Smooth muscle cell (in vitro differentiated cells): ENCODE results near the gene PRMT2. TPM values are rescaled to one million over a fixed set of nuclear protein-coding genes. Genes with fewer than 3 reads are reported as not detected.

ENCODE experiments used
- DNase-seq: peaks from one replicate; lab custom pipeline; 2025; ENCODE audit not compliant: unreplicated experiment; lab: John Stamatoyannopoulos, UW
- H2AFZ ChIP-seq: fragments of 200-600 bp; sonication (generic); 2 replicates; pipeline ENCODE4 v1.6.0; 2016; ENCODE audit warnings: antibody characterized with exemption, low read depth, mild to moderate bottlenecking
- H3F3A ChIP-seq: fragments of 200-600 bp; sonication (generic); 2 replicates; pipeline ENCODE4 v1.6.0; 2017; ENCODE audit warnings: antibody characterized with exemption, low read depth
- H3K27ac ChIP-seq: fragments of 200-600 bp; sonication (generic); 2 replicates; pipeline ENCODE4 v1.5.1; 2016; ENCODE audit warnings: low read depth, mild to moderate bottlenecking
- H3K27me3 ChIP-seq: fragments of 200-600 bp; sonication (generic); 2 replicates; pipeline ENCODE4 v1.6.1; 2016; ENCODE audit warnings: low read depth, mild to moderate bottlenecking
- H3K36me3 ChIP-seq: fragments of 200-600 bp; sonication (generic); 2 replicates; pipeline ENCODE4 v1.5.1; 2016; ENCODE audit warnings: low read depth
- H3K4me1 ChIP-seq: fragments of 200-600 bp; sonication (generic); 2 replicates; pipeline ENCODE4 v1.5.1; 2016; ENCODE audit warnings: low read depth
- H3K4me2 ChIP-seq: fragments of 200-600 bp; sonication (generic); 2 replicates; pipeline ENCODE4 v1.6.0; 2016; ENCODE audit warnings: mild to moderate bottlenecking
- H3K4me3 ChIP-seq: fragments of 200-600 bp; sonication (generic); 2 replicates; pipeline ENCODE4 v1.5.1; 2016; ENCODE audit warnings: mild to moderate bottlenecking
- H3K79me2 ChIP-seq: fragments of 200-600 bp; sonication (generic); 2 replicates; pipeline ENCODE4 v1.6.0; 2016; ENCODE audit warnings: low read depth, mild to moderate bottlenecking
- H3K9ac ChIP-seq: fragments of 200-600 bp; sonication (generic); 2 replicates; pipeline ENCODE4 v1.6.0; 2016; ENCODE audit warnings: low read depth
- H3K9me3 ChIP-seq: fragments of 200-600 bp; sonication (generic); replicated peaks from 2 replicates; pipeline ENCODE4 v1.5.1; 2016; ENCODE audit warnings: low read depth
- H4K20me1 ChIP-seq: fragments of 200-600 bp; sonication (generic); 2 replicates; pipeline ENCODE4 v1.6.0; 2016; ENCODE audit warnings: low read depth
- WGBS: methylation state at CpG from one replicate; pipeline ENCODE4 v1.1.7; 2016; ENCODE audit warnings: low lambda C conversion rate; 5-methylcytosine and 5-hydroxymethylcytosine counted together
- polyA plus RNA-seq: library from polyadenylated mRNA; unstranded; fragments of >200 nt; fragmentation: Nextera tagmentation; extraction: Ambion mirVana; gene quantifications from 2 replicates; pipeline ENCODE4 v1.2.1, GENCODE V29; 2016
- total RNA-seq: library from RNA; depleted of rRNA; stranded (reverse); fragments of >200 nt; gene quantifications from 2 replicates; pipeline ENCODE4 v1.2.3, GENCODE V29; 2014
- TF ChIP-seq, protein P1 (sequence below): fragments of 200-600 bp; sonication (generic); IDR thresholded peaks from 2 replicates; pipeline ENCODE4 v1.5.1; 2017; ENCODE audit warnings: borderline replicate concordance, mild to moderate bottlenecking, antibody characterized with exemption; ENCODE audit not compliant: insufficient read depth, poor library complexity, severe bottlenecking

PRMT2 gene
- total RNA-seq (51.4 and 61.9 TPM in 2 replicates), polyA plus RNA-seq (95.7 and 97.9 TPM in 2 replicates)

DNA sequence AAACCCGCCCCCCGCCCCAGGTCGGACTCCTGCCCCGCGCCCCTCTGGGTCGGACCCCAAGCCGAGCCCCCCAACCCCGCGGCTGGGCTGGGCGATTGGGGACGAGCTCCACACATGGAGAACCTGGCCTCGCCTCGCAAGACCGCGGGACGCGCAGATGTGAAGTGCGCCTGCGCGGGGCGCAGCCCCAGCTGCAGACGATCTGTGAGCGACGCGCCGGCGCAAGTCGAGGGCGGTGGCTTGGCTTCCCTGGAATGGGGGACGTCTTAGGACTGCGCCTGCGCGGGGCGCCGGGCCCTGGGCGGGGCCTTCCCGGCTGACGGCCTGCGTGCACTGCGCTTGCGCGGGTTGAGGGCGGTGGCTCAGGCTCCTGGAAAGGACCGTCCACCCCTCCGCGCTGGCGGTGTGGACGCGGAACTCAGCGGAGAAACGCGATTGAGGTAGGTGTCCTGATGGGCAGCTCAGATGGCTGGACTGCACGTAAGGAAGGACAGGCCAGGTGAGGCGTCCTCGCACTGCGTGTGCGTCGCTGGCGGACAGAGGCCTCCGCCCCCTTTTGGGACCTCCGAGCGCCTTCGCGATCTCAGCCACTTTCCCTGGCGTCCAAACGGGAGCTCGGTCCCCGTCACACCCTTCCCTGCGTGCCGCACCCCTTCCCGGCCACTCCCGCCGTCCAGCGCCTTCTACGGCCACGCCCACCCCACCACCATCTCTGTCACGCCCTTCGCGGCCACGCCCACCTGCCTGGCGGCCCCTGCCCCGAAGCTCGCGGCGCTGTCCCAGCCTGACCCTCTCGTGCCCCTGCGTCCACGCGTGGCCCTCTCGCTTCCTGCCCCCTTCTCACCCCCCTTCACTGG is at the start of gene PRMT2:
PRMT2 (plus strand) TSS at position 351 of the 857 bp plus-strand sequence. CDS start 1,278 bp downstream, outside the sequence.
- no peaks in the 10 kb centered on the region for H3K9me3 ChIP-seq
- peak within 1 kb of the TSS; percentile 95 for H3K27ac ChIP-seq
- H3K79me2 ChIP-seq: peaks cover 47% of the 10 kb centered on the region
- WGBS: under 1% methylated on average over 42 of the region's 90 CpGs
- H3K4me3 ChIP-seq: peak within 1 kb of the TSS; percentile 74
- no peaks in the 10 kb centered on the region for H3K36me3 ChIP-seq
- H3F3A ChIP-seq: no peaks in the 10 kb centered on the region
- H2AFZ ChIP-seq: peak within 1 kb of the TSS; percentile 85
- peak; percentile 96 for DNase-seq
- H4K20me1 ChIP-seq: peaks cover 46% of the 10 kb centered on the region
- peak within 1 kb of the TSS; percentile 91 for H3K4me2 ChIP-seq
- TF ChIP-seq, protein P1, sequence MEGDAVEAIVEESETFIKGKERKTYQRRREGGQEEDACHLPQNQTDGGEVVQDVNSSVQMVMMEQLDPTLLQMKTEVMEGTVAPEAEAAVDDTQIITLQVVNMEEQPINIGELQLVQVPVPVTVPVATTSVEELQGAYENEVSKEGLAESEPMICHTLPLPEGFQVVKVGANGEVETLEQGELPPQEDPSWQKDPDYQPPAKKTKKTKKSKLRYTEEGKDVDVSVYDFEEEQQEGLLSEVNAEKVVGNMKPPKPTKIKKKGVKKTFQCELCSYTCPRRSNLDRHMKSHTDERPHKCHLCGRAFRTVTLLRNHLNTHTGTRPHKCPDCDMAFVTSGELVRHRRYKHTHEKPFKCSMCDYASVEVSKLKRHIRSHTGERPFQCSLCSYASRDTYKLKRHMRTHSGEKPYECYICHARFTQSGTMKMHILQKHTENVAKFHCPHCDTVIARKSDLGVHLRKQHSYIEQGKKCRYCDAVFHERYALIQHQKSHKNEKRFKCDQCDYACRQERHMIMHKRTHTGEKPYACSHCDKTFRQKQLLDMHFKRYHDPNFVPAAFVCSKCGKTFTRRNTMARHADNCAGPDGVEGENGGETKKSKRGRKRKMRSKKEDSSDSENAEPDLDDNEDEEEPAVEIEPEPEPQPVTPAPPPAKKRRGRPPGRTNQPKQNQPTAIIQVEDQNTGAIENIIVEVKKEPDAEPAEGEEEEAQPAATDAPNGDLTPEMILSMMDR: no peak
- H3K27me3 ChIP-seq: no peaks in the 10 kb centered on the region
- peaks cover 34% of the 10 kb centered on the region for H3K4me1 ChIP-seq
- peak within 1 kb of the TSS; percentile 92 for H3K9ac ChIP-seq

DNA sequence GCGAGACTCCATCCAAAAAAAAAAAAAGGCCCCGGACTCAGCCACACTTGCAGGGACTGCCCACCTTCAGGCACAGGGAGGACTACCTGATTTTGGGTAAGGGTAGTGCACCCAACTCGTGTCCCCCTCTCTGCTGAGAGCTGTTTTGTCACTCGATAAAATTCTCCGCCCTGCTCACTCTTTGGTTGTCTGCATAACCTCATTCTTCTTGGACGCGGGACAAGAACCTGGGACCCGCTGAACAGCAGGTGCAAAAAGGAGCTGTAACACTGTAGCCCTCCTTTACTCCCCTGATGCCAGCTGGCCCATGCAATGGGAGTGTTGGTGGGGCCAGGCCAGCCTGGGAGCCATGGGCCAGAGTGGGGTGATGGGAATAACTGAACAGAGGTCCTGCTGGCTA is 41.2 kb upstream of the PRMT2 start:
- H4K20me1 ChIP-seq: no peaks in the 10 kb centered on the region
- peaks cover 6% of the 10 kb centered on the region for H3F3A ChIP-seq
- H3K27ac ChIP-seq: no peak overlapping the region
- H3K79me2 ChIP-seq: no peaks in the 10 kb centered on the region
- no peak overlapping the region for H3K4me3 ChIP-seq
- no peaks in the 10 kb centered on the region for H3K36me3 ChIP-seq
- TF ChIP-seq, protein P1: no peak
- 95% methylated on average over 8 of the region's 8 CpGs for WGBS
- no peaks in the 10 kb centered on the region for H3K27me3 ChIP-seq
- no peak overlapping the region for H3K4me2 ChIP-seq
- no peak for DNase-seq
- H3K4me1 ChIP-seq: peaks cover 5% of the 10 kb centered on the region
- H3K9ac ChIP-seq: no peak overlapping the region
- peaks cover 2% of the 10 kb centered on the region for H3K9me3 ChIP-seq
- no peak overlapping the region for H2AFZ ChIP-seq

DNA sequence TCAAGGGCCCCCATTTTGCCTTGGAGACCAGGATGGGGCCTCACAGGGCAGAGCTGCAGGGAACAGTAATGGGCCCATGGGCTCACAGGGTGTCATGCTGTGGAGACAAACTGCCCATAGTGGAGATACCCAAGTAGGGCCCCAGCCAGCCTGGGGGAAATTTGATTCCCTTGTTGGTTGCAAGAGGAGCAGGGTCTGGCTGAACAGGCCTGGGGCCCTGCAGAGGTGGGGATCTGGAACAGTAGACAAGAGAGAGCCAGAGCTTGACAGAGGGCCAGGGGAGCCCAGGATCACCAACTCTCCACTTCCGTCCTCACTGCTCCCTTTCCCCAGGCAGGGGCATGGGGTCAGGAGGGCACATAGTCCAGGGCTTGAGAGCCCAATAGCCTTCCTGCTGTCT is 39.3 kb upstream of the PRMT2 start:
- Histone ChIP-seq H3K9ac (no peak overlapping the region), H3F3A (peaks cover 6% of the 10 kb centered on the region), H3K36me3 (no peaks in the 10 kb centered on the region), H3K9me3 (no peaks in the 10 kb centered on the region), H3K4me3 (no peak overlapping the region), H4K20me1 (no peaks in the 10 kb centered on the region), H3K27me3 (no peaks in the 10 kb centered on the region), H3K79me2 (no peaks in the 10 kb centered on the region), H3K4me2 (no peak overlapping the region), H3K4me1 (peaks cover 5% of the 10 kb centered on the region), H2AFZ (no peak overlapping the region), H3K27ac (no peak overlapping the region)
- no peak for DNase-seq
- WGBS: 82% methylated on average over 1 of the region's 1 CpG
- TF ChIP-seq, protein P1: no peak
